ENCODE results near the gene KCNT2. TPM values are rescaled to one million over a fixed set of nuclear protein-coding genes. Genes with fewer than 3 reads are reported as not detected.

The KCNT2 gene
- polyA plus RNA-seq, 1 donor from 2014 or later: 21.4 TPM

DNA sequence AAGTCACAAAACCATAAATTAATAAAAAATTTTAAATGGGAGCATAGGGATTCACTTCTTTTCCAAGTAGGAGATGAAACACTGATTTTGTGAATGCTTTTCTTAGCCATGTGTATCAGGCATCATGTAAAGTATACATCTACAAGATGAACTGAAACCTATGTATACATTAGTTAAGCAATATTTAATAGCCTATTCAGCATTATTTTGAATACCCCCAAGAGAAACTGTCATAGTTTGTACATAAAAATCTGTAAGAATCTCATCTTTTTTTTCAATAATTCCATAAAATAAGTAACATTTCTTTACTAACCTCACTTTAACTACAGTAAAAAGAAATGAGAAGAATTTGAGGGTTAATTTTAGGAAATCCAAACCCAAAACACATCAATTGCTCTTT, 348.0 kb downstream of the KCNT2 start:
- TF ChIP-seq POLR2AphosphoS5 (IDR thresholded peaks at IDR 0.05) (no peak), EP300 (conservative IDR thresholded peaks at IDR 0.05; ENCODE audit: poor library complexity, severe bottlenecking) (no peak), TAF1 (IDR thresholded peaks at IDR 0.05; ENCODE audit: low read depth) (no peak), RAD21 (conservative IDR thresholded peaks at IDR 0.05) (no peak), EZH2 (IDR thresholded peaks at IDR 0.05; ENCODE audit: borderline replicate concordance, insufficient read depth, low read length, poor library complexity, severe bottlenecking) (no peak)
- no peaks in the 10 kb centered on the region for H3K27me3 ChIP-seq (ENCODE audit: insufficient read depth, low read depth, low read length)
- no peak overlapping the region for H3K27ac ChIP-seq (ENCODE audit: low read length)
- H3K4me2 ChIP-seq (ENCODE audit: low read length): no peak overlapping the region
- H2AFZ ChIP-seq (ENCODE audit: low read depth, low read length): no peak overlapping the region
- no peaks in the 10 kb centered on the region for H3K9me2 ChIP-seq (ENCODE audit: insufficient read depth, low read length)
- H3K79me2 ChIP-seq (replicated peaks; ENCODE audit: insufficient read depth, low read length): no peaks in the 10 kb centered on the region
- H3K36me3 ChIP-seq (ENCODE audit: insufficient read depth, low read length): no peaks in the 10 kb centered on the region
- H4K20me1 ChIP-seq (ENCODE audit: insufficient read depth): no peaks in the 10 kb centered on the region
- H3K9ac ChIP-seq (ENCODE audit: low read length): no peak overlapping the region
- no peak overlapping the region for H3K4me3 ChIP-seq (ENCODE audit: low read length)
- no peaks in the 10 kb centered on the region for H3K9me3 ChIP-seq (ENCODE audit: low read length)
- no peaks in the 10 kb centered on the region for H3F3A ChIP-seq (ENCODE audit: insufficient read depth, low read length, poor library complexity, severe bottlenecking)

DNA sequence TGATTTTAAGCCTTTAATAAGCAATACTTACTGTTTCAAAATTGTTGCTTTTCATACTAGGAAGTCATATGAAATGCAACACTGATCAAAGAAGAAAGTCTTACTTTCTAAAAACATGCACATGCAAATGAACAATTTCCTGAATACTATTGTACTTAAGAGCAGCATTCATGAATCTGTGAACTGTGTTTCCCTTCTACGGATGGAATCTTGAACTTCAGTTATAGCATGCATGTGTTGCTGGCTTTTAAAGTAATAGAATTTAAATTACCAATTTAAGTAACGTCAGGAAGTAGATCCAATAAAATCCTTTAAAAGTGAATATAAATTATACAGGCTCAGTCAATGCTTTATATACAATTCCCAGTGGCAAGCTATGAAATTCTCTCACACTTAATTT, 348.9 kb downstream of the KCNT2 start:
- no peak for TF ChIP-seq EP300 (conservative IDR thresholded peaks at IDR 0.05; ENCODE audit: poor library complexity, severe bottlenecking)
- TF ChIP-seq TAF1 (IDR thresholded peaks at IDR 0.05; ENCODE audit: low read depth): no peak
- no peak for TF ChIP-seq RAD21 (conservative IDR thresholded peaks at IDR 0.05)
- Histone ChIP-seq H3K27ac (ENCODE audit: low read length) (no peak overlapping the region), H3K9me2 (ENCODE audit: insufficient read depth, low read length) (no peaks in the 10 kb centered on the region), H3K4me2 (ENCODE audit: low read length) (no peak overlapping the region), H3K36me3 (ENCODE audit: insufficient read depth, low read length) (no peaks in the 10 kb centered on the region), H4K20me1 (ENCODE audit: insufficient read depth) (no peaks in the 10 kb centered on the region), H3K27me3 (ENCODE audit: insufficient read depth, low read depth, low read length) (no peaks in the 10 kb centered on the region), H3K79me2 (replicated peaks; ENCODE audit: insufficient read depth, low read length) (no peaks in the 10 kb centered on the region), H3K4me3 (ENCODE audit: low read length) (no peak overlapping the region), H3K9me3 (ENCODE audit: low read length) (no peaks in the 10 kb centered on the region), H3K9ac (ENCODE audit: low read length) (no peak overlapping the region), H2AFZ (ENCODE audit: low read depth, low read length) (no peak overlapping the region), H3F3A (ENCODE audit: insufficient read depth, low read length, poor library complexity, severe bottlenecking) (no peaks in the 10 kb centered on the region)

DNA sequence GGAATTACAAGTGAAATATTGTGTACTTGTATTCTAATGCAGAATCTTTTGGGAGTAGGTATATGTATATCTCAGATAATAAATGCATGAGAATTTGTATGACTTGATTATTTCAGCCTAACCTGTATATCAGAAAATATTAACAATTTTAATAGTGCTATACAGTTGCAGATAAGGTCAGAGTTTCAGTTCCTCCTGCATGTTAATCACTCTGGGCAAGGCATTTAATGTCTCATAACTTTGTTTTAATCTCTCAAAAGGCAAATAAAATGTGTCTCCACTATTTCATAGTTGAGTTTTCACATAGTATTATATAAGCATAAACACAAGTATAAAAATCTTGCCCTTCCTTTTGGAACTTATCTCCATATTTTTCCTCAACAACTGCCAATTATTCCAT, 352.5 kb downstream of the KCNT2 start:
- no peaks in the 10 kb centered on the region for H3K9me3 ChIP-seq (ENCODE audit: low read length)
- no peaks in the 10 kb centered on the region for H3K36me3 ChIP-seq (ENCODE audit: insufficient read depth, low read length)
- H2AFZ ChIP-seq (ENCODE audit: low read depth, low read length): no peak overlapping the region
- no peak overlapping the region for H3K4me3 ChIP-seq (ENCODE audit: low read length)
- no peaks in the 10 kb centered on the region for H3K79me2 ChIP-seq (replicated peaks; ENCODE audit: insufficient read depth, low read length)
- no peaks in the 10 kb centered on the region for H3K27me3 ChIP-seq (ENCODE audit: insufficient read depth, low read depth, low read length)
- H3K4me2 ChIP-seq (ENCODE audit: low read length): no peak overlapping the region
- no peaks in the 10 kb centered on the region for H3F3A ChIP-seq (ENCODE audit: insufficient read depth, low read length, poor library complexity, severe bottlenecking)
- H3K9me2 ChIP-seq (ENCODE audit: insufficient read depth, low read length): no peaks in the 10 kb centered on the region
- H3K27ac ChIP-seq (ENCODE audit: low read length): no peak overlapping the region
- no peak overlapping the region for H3K9ac ChIP-seq (ENCODE audit: low read length)
- no peak for TF ChIP-seq MXI1 (conservative IDR thresholded peaks at IDR 0.05; ENCODE audit: poor library complexity, severe bottlenecking)
- TF ChIP-seq, protein P1, sequence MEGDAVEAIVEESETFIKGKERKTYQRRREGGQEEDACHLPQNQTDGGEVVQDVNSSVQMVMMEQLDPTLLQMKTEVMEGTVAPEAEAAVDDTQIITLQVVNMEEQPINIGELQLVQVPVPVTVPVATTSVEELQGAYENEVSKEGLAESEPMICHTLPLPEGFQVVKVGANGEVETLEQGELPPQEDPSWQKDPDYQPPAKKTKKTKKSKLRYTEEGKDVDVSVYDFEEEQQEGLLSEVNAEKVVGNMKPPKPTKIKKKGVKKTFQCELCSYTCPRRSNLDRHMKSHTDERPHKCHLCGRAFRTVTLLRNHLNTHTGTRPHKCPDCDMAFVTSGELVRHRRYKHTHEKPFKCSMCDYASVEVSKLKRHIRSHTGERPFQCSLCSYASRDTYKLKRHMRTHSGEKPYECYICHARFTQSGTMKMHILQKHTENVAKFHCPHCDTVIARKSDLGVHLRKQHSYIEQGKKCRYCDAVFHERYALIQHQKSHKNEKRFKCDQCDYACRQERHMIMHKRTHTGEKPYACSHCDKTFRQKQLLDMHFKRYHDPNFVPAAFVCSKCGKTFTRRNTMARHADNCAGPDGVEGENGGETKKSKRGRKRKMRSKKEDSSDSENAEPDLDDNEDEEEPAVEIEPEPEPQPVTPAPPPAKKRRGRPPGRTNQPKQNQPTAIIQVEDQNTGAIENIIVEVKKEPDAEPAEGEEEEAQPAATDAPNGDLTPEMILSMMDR (IDR thresholded peaks at IDR 0.05; ENCODE audit: poor library complexity, severe bottlenecking): no peak
- TF ChIP-seq SMC3 (conservative IDR thresholded peaks at IDR 0.05; ENCODE audit: poor library complexity): no peak
- no peak for TF ChIP-seq EZH2 (IDR thresholded peaks at IDR 0.05; ENCODE audit: borderline replicate concordance, insufficient read depth, low read length, poor library complexity, severe bottlenecking)
- H4K20me1 ChIP-seq (ENCODE audit: insufficient read depth): no peaks in the 10 kb centered on the region

DNA sequence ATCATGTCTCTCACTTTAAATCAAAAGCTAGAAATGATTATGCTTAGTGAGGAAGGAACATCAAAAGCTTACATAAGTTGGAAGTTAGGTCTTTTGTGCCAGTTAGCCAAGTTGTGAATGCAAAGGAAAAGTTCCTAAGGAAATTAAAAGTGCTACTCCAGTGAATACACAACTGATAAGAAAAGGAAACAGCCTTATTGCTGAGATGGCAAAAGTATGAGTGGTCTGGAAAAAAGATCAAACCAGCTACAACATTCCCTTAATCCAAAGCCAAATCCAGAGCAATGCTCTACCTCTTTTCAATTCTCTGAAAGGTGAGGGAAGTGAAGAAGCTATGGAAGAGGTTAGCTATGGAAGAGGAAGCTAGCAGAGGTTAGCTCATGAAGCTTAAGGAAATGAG, 378.7 kb downstream of the KCNT2 start:
- Histone ChIP-seq H3K36me3 (ENCODE audit: insufficient read depth, low read length) (no peaks in the 10 kb centered on the region), H3K9me2 (ENCODE audit: insufficient read depth, low read length) (no peaks in the 10 kb centered on the region), H4K20me1 (ENCODE audit: insufficient read depth) (no peaks in the 10 kb centered on the region), H3K79me2 (replicated peaks; ENCODE audit: insufficient read depth, low read length) (no peaks in the 10 kb centered on the region), H3K4me2 (ENCODE audit: low read length) (no peak overlapping the region), H3K27me3 (ENCODE audit: insufficient read depth, low read depth, low read length) (no peaks in the 10 kb centered on the region), H3K27ac (ENCODE audit: low read length) (no peak overlapping the region), H3K9me3 (ENCODE audit: low read length) (no peaks in the 10 kb centered on the region), H3F3A (ENCODE audit: insufficient read depth, low read length, poor library complexity, severe bottlenecking) (no peaks in the 10 kb centered on the region), H3K4me3 (ENCODE audit: low read length) (no peak overlapping the region), H2AFZ (ENCODE audit: low read depth, low read length) (no peak overlapping the region), H3K9ac (ENCODE audit: low read length) (no peak overlapping the region)
- no peak for TF ChIP-seq EP300 (conservative IDR thresholded peaks at IDR 0.05; ENCODE audit: poor library complexity, severe bottlenecking)
- TF ChIP-seq RAD21 (conservative IDR thresholded peaks at IDR 0.05): no peak
- TF ChIP-seq TAF1 (IDR thresholded peaks at IDR 0.05; ENCODE audit: low read depth): no peak
- TF ChIP-seq EZH2 (IDR thresholded peaks at IDR 0.05; ENCODE audit: borderline replicate concordance, insufficient read depth, low read length, poor library complexity, severe bottlenecking): no peak
- no peak for TF ChIP-seq POLR2AphosphoS5 (IDR thresholded peaks at IDR 0.05)
- no peak for TF ChIP-seq SMC3 (conservative IDR thresholded peaks at IDR 0.05; ENCODE audit: poor library complexity)
- TF ChIP-seq, protein P2, sequence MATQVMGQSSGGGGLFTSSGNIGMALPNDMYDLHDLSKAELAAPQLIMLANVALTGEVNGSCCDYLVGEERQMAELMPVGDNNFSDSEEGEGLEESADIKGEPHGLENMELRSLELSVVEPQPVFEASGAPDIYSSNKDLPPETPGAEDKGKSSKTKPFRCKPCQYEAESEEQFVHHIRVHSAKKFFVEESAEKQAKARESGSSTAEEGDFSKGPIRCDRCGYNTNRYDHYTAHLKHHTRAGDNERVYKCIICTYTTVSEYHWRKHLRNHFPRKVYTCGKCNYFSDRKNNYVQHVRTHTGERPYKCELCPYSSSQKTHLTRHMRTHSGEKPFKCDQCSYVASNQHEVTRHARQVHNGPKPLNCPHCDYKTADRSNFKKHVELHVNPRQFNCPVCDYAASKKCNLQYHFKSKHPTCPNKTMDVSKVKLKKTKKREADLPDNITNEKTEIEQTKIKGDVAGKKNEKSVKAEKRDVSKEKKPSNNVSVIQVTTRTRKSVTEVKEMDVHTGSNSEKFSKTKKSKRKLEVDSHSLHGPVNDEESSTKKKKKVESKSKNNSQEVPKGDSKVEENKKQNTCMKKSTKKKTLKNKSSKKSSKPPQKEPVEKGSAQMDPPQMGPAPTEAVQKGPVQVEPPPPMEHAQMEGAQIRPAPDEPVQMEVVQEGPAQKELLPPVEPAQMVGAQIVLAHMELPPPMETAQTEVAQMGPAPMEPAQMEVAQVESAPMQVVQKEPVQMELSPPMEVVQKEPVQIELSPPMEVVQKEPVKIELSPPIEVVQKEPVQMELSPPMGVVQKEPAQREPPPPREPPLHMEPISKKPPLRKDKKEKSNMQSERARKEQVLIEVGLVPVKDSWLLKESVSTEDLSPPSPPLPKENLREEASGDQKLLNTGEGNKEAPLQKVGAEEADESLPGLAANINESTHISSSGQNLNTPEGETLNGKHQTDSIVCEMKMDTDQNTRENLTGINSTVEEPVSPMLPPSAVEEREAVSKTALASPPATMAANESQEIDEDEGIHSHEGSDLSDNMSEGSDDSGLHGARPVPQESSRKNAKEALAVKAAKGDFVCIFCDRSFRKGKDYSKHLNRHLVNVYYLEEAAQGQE (IDR thresholded peaks at IDR 0.05; ENCODE audit: borderline replicate concordance): no peak
- TF ChIP-seq MXI1 (conservative IDR thresholded peaks at IDR 0.05; ENCODE audit: poor library complexity, severe bottlenecking): no peak
- TF ChIP-seq, protein P1 (IDR thresholded peaks at IDR 0.05; ENCODE audit: poor library complexity, severe bottlenecking): no peak

Measured in neural cell (in vitro differentiated cells).